GM12864 (cell line): Measurements from ENCODE around the gene MARK3.

ENCODE experiments used
- DNase-seq: peaks from one replicate; pipeline ENCODE4 v3.0.0-alpha.2; 2011; ENCODE audit warnings: low read depth
- H3K4me3 ChIP-seq: 2 replicates; pipeline ENCODE4 v1.5.1; 2011; ENCODE audit warnings: mild to moderate bottlenecking, low read depth, low read length, control low read depth
- CTCF ChIP-seq: IDR thresholded peaks from 2 replicates; pipeline ENCODE4 v1.5.1; 2011; ENCODE audit warnings: low read depth, mild to moderate bottlenecking, moderate library complexity, low read length, control low read depth, inconsistent platforms; ENCODE audit errors: missing control alignments

Gene MARK3

GRCh38 chr14:103378038-103378854 lies 7.0 kb upstream of the MARK3 start:
- no peak overlapping the region for H3K4me3 ChIP-seq
- no peak for DNase-seq
- TF ChIP-seq CTCF: no peak

- DNase-seq: no peak
- H3K4me3 ChIP-seq: no peak overlapping the region
- TF ChIP-seq CTCF: no peak
Observed at GRCh38 chr14:103380719-103381377, 4.4 kb upstream of the MARK3 start.

GRCh38 chr14:103382376-103382775 lies 2.8 kb upstream of the MARK3 start:
- H3K4me3 ChIP-seq: no peak overlapping the region
- no peak for DNase-seq
- no peak for TF ChIP-seq CTCF

- no peak for TF ChIP-seq CTCF
- peak overlapping the region; percentile 88 for H3K4me3 ChIP-seq
- DNase-seq: no peak
Observed at GRCh38 chr14:103384450-103385151, 614 bp upstream of the MARK3 start.

GRCh38 chr14:103385929-103386712 lies 906 bp downstream of the MARK3 start:
- no peak for DNase-seq
- TF ChIP-seq CTCF: no peak

DNA sequence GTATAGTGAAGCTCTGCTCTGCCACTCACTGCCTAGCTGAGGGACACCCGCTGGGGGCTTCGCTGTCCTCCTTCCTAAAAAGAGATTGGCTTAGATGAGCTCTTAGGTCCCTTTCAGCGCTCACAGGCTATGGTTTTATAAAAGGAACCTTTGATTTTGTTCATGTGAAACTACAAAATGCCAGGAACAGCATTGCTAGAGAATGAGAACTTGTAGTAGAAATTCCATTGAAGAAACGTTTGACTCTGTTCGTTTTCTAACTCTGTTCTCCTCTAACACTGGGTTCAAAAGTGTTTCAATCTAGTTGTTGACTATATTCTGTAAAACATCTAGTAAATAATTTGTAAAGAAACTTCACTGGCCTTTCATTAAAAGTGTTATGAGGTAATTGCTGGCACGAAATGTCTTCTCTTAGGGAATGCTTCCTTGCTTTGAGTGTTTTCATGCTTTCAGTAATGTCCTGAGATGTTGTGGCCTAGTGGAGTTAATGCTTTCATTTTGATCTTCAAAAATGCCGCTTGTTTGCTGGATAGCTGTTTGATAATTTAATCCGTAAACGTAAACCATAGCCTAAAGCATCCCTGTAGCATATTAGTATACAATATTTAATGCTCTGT lies 1.6 kb downstream of the MARK3 start:
- DNase-seq: no peak
- peak overlapping the region; percentile 88 for H3K4me3 ChIP-seq
- no peak for TF ChIP-seq CTCF

More at GRCh38 chr14:103385929-103386712, 906 bp downstream of the MARK3 start:
- peak overlapping the region; percentile 88 for H3K4me3 ChIP-seq
